Measurements from ENCODE around the gene TBX5.

TBX5 gene

DNA sequence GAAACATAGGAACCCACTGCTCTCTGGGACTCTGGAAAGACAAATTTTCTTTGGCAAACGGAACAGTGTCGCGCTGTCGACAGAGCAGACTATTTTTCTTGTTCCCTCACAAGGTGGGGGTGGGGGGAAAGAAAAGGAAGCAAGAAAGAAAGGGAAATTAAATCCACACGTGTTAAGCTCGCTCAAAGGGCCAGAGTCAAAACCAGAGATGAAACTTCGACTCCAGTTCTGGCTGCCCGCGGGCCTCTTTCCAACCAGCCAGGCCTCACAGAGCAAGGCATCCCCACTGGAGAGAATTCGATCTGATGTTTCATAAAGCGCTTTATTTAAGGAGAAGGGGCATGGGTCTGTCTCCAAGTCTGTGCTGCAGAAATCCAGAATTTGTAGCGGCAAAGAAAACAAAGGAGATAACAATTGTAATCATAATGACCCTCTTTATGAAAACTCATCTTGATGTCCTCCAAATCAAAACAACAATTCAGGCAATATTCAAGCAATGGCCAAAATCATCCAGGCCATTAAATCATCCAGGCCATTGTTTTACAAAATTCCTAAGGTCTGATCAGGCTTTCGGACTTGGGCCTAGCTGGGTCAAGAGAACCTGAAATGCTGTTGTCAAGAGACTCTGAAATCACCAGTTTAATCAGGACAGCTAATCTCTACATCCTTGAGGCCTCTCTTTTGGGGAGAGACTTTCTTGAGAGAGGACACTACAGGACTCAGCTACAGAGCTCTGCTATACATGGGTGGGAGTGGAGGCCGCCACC lies 5.3 kb upstream of the TBX5 start:
- no peak overlapping the region for H3K4me3 ChIP-seq (ENCODE audit: extremely low read depth, insufficient read depth, low read length, poor library complexity, severe bottlenecking)
- 19 to 26% methylated on average over 9 of the region's 14 CpGs for WGBS, 2 experiments (ENCODE audit: insufficient coverage in 2 of 2)
- H3K27ac ChIP-seq (ENCODE audit: low read depth, low read length, severe bottlenecking): no peak overlapping the region
- H3K9me3 ChIP-seq (ENCODE audit: control insufficient read depth, low read length): no peaks in the 10 kb centered on the region
- H3K4me1 ChIP-seq (ENCODE audit: control insufficient read depth, insufficient read depth, low read length, poor library complexity, severe bottlenecking): no peaks in the 10 kb centered on the region
- H3K36me3 ChIP-seq (ENCODE audit: control insufficient read depth, insufficient read depth, low read length): no peaks in the 10 kb centered on the region

DNA sequence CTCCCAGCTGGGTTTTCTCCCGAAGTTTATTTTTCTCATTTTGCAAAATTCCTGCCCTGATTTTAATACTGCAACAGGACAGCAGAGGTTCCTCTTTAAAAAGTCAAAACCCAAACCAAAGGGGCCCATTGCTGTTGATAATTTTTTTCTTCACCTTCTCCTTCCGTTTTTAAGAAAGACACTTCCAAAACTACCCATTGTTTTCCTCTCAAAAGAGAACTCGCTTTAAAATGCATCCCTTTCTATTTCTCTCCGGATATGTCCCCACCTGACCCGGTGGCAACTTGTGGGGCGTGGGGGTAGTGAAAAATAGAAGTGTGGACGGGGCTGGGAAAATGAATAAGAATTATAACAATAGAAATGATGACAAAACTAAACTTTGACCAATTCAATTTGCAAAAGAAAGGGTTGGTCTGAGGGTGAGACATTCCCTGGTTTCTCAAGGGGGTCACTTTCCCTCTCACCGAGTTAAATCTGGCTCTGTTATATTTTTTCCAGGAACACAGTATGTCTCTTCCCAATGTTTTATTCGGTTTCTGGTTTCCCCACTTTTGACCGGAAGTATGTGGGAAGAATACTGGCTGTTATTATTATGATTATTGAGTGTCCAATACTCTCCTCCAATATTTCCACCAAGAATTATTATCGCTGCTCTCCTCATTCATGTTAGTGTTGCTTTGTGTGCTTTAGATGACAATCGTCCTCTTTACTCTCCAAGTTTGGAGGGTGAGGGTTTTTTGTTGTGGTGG lies 4.1 kb upstream of the TBX5 start:
- no peaks in the 10 kb centered on the region for H3K9me3 ChIP-seq (ENCODE audit: control insufficient read depth, low read length)
- H3K4me1 ChIP-seq (ENCODE audit: control insufficient read depth, insufficient read depth, low read length, poor library complexity, severe bottlenecking): no peaks in the 10 kb centered on the region
- H3K36me3 ChIP-seq (ENCODE audit: control insufficient read depth, insufficient read depth, low read length): no peaks in the 10 kb centered on the region
- 0 to 5% methylated on average over 2 to 4 of the region's 12 CpGs for WGBS, 2 experiments (ENCODE audit: insufficient coverage in 2 of 2)
- H3K27ac ChIP-seq (ENCODE audit: low read depth, low read length, severe bottlenecking): no peak overlapping the region
- H3K4me3 ChIP-seq (ENCODE audit: extremely low read depth, insufficient read depth, low read length, poor library complexity, severe bottlenecking): no peak overlapping the region

- H3K27ac ChIP-seq (ENCODE audit: low read depth, low read length, severe bottlenecking): no peak overlapping the region
- 1% methylated on average over 64 to 69 of the region's 71 CpGs for WGBS, 2 experiments (ENCODE audit: insufficient coverage in 2 of 2)
- no peaks in the 10 kb centered on the region for H3K9me3 ChIP-seq (ENCODE audit: control insufficient read depth, low read length)
- H3K4me1 ChIP-seq (ENCODE audit: control insufficient read depth, insufficient read depth, low read length, poor library complexity, severe bottlenecking): no peaks in the 10 kb centered on the region
- H3K4me3 ChIP-seq (ENCODE audit: extremely low read depth, insufficient read depth, low read length, poor library complexity, severe bottlenecking): no peak overlapping the region
- no peaks in the 10 kb centered on the region for H3K36me3 ChIP-seq (ENCODE audit: control insufficient read depth, insufficient read depth, low read length)
Measured at GRCh38 chr12:114408886-114409851, 3.2 kb upstream of the TBX5 start.

DNA sequence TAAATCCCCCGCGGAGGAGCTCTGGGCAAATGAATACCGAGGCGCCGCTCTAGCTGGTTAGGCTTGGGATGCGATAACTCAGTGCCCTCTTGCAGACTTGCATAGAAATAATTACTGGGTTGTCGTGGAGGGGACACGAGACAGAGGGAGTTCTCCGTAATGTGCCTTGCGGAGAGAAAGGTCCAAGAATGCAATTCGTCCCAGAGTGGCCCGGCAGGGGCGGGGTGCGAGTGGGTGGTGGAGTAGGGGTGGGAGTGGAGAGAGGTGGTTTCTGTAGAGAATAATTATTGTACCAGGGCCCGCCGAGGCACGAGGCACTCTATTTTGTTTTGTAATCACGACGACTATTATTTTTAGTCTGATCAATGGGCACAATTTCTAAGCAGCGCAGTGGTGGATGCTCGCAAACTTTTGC lies 2.5 kb upstream of the TBX5 start:
- Histone ChIP-seq H3K4me3 (ENCODE audit: extremely low read depth, insufficient read depth, low read length, poor library complexity, severe bottlenecking) (no peak overlapping the region), H3K4me1 (ENCODE audit: control insufficient read depth, insufficient read depth, low read length, poor library complexity, severe bottlenecking) (no peaks in the 10 kb centered on the region), H3K27ac (ENCODE audit: low read depth, low read length, severe bottlenecking) (no peak overlapping the region), H3K9me3 (ENCODE audit: control insufficient read depth, low read length) (no peaks in the 10 kb centered on the region), H3K36me3 (ENCODE audit: control insufficient read depth, insufficient read depth, low read length) (no peaks in the 10 kb centered on the region)
- WGBS, 2 experiments (ENCODE audit: insufficient coverage in 2 of 2): 0 to 4% methylated on average over 16 to 19 of the region's 21 CpGs

DNA sequence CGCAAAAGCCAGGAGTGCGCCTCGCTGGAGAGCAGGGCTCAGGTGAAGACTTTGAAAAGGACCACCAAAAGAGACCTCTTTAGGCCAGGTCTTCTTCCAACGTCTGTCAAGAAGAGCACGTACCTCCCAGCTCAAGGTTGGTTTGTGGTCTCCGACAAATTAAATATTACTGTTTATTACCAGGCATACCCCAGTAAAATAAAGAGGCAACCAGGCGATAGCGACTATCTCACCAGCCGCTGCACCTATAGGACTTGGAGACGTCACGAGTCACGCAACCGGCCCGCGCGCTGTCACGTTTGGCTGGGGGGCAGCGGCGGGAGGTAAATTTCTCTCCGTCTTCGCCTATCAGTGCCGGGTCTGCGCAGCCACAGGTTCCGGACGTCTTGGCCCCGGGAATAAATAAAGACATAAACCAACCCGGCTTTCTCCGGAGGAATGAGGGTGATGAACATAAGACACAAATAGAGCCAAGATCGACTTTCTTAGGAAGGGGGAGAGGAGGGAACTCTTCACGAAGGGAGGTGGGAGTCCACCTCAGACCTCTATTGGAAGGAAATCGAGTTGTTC lies 2.0 kb upstream of the TBX5 start:
- H3K9me3 ChIP-seq (ENCODE audit: control insufficient read depth, low read length): no peaks in the 10 kb centered on the region
- no peaks in the 10 kb centered on the region for H3K4me1 ChIP-seq (ENCODE audit: control insufficient read depth, insufficient read depth, low read length, poor library complexity, severe bottlenecking)
- no peak overlapping the region for H3K27ac ChIP-seq (ENCODE audit: low read depth, low read length, severe bottlenecking)
- no peaks in the 10 kb centered on the region for H3K36me3 ChIP-seq (ENCODE audit: control insufficient read depth, insufficient read depth, low read length)
- 1 to 2% methylated on average over 19 of the region's 31 CpGs for WGBS, 2 experiments (ENCODE audit: insufficient coverage in 2 of 2)
- H3K4me3 ChIP-seq (ENCODE audit: extremely low read depth, insufficient read depth, low read length, poor library complexity, severe bottlenecking): no peak overlapping the region

DNA sequence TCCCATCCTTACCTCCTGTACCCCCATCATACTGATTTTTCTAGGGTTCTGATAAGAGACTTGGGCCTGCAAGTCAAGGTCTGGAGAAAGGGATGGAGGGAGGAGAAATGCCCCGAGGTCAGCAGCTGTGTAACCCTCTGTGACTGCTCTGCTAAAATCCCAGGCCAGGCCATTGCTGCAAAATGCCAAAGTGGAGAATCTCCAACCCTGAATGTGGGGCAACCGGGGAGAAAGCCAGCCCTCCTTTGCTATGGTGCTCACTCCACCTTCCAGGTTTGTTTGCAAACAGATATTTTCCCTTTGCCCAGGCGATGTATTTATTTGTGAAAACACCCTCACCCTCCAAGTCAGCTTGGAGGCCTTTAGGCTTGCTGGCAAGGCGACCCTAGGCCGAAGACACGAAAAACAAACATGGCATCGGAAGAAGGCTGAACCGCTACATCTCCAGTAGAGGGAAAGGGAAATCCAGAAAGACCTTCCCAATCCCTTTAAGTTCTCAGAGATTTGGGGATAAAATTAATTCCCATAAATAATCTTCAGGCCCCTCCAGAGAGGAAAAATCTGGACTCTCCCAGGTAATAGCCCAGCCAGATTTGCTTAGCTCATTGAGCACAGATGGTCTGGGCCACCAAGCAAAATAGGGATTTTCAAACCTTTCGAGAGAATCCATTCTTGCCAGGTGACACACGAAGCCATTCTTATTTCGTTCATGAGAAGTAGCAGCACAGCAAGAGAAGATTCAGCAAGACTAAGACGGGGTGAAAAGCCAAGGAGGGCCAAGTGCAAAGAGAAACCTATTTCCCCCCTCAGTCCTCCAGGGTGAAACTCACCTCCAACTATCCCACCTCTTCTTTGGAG lies 1.3 kb upstream of the TBX5 start:
- WGBS, 2 experiments (ENCODE audit: insufficient coverage in 2 of 2): 5% methylated on average over 6 of the region's 12 CpGs
- H3K9me3 ChIP-seq (ENCODE audit: control insufficient read depth, low read length): no peaks in the 10 kb centered on the region
- H3K36me3 ChIP-seq (ENCODE audit: control insufficient read depth, insufficient read depth, low read length): no peaks in the 10 kb centered on the region
- H3K4me3 ChIP-seq (ENCODE audit: extremely low read depth, insufficient read depth, low read length, poor library complexity, severe bottlenecking): no peak overlapping the region
- H3K4me1 ChIP-seq (ENCODE audit: control insufficient read depth, insufficient read depth, low read length, poor library complexity, severe bottlenecking): no peaks in the 10 kb centered on the region
- no peak overlapping the region for H3K27ac ChIP-seq (ENCODE audit: low read depth, low read length, severe bottlenecking)

DNA sequence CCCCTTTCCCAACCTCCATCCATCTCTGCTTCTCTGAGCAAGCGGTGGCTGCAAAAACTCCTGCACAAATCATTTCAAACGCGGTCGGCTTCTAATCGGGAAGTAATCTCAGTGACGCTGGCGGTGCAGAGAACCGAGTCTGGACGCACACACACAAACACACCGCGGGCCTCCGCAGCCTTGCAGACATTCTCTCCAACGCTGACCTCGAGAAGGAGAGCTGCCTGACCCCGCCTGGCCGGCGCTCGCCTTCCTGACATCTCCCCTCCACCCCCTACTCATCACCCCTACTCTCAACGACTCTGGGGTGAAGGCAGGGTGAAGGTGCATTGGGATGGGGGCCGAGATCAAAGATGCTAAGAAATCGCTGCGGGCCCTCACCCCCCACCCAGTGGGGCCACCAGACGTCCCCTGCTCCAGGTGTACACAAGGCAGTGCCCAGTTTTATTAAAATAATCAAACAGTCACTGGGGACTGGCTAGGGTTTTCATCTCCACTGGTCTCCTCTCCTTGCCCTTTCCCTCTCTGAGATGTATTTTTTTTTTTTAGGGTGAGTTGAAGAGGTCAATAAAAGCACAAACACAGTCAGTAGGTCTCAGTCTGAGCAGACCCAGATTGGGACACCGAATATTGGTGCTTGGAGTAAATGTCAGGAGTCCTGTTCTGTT lies 506 bp upstream of the TBX5 start:
- no peaks in the 10 kb centered on the region for H3K9me3 ChIP-seq (ENCODE audit: control insufficient read depth, low read length)
- no peaks in the 10 kb centered on the region for H3K4me1 ChIP-seq (ENCODE audit: control insufficient read depth, insufficient read depth, low read length, poor library complexity, severe bottlenecking)
- WGBS, 2 experiments (ENCODE audit: insufficient coverage in 2 of 2): 0% methylated on average over 12 of the region's 24 CpGs
- no peak overlapping the region for H3K27ac ChIP-seq (ENCODE audit: low read depth, low read length, severe bottlenecking)
- no peak overlapping the region for H3K4me3 ChIP-seq (ENCODE audit: extremely low read depth, insufficient read depth, low read length, poor library complexity, severe bottlenecking)
- no peaks in the 10 kb centered on the region for H3K36me3 ChIP-seq (ENCODE audit: control insufficient read depth, insufficient read depth, low read length)

DNA sequence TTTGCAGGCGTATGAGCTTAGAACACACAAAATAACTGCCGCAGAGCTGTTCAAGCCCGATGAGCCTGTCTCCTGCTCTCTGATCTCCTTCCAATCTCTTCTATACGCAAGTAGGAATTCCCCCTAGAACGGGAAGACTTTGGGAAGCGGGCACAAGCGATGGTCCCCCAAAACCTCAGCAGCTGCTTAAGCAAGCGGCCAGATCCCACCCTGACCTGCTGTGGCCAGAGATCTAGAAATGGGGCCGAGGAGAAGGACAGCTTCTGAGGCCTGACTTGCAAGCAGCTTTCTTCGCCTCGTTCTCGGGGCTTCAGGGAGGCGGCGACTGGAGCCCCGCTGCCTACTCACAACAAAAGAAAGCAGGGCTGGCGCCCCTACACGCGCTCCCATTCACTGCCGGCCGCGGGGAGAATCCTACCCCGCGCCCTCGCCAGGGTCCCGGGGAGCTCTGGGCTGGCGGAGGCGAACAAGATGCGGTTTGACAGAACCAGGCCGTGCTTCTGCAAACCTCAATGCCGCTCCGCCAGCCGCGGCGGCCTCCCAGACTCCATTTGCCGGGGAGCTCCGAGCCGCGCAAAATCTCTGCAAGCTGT lies 922 bp downstream of the TBX5 start:
- WGBS, 2 experiments (ENCODE audit: insufficient coverage in 2 of 2): 0 to 3% methylated on average over 33 to 36 of the region's 38 CpGs
- H3K36me3 ChIP-seq (ENCODE audit: control insufficient read depth, insufficient read depth, low read length): no peaks in the 10 kb centered on the region
- no peaks in the 10 kb centered on the region for H3K9me3 ChIP-seq (ENCODE audit: control insufficient read depth, low read length)
- no peak overlapping the region for H3K4me3 ChIP-seq (ENCODE audit: extremely low read depth, insufficient read depth, low read length, poor library complexity, severe bottlenecking)
- peaks cover 4% of the 10 kb centered on the region for H3K4me1 ChIP-seq (ENCODE audit: control insufficient read depth, insufficient read depth, low read length, poor library complexity, severe bottlenecking)
- H3K27ac ChIP-seq (ENCODE audit: low read depth, low read length, severe bottlenecking): no peak overlapping the region
